Right ventricle myocardium inferior (tissue), 1 donor: ENCODE data around the gene SLC37A2. TPM values are rescaled to one million over a fixed set of nuclear protein-coding genes. Genes with fewer than 3 reads are reported as not detected.

Experiments
- ATAC-seq: fragments of 200-7000 bp; cut with Tn5 transposase; one replicate; pipeline ENCODE4 v1.9.1; 2020; ENCODE audit warnings: mild to moderate bottlenecking, moderate library complexity
- DNase-seq: peaks from one replicate; pipeline ENCODE4 v3.0.0; 2021; ENCODE audit errors: missing footprints
- intact Hi-C: fragments of 100-400 bp; cut with DNase I; formaldehyde crosslinking; loops from one replicate; pipeline ENCODE4 v1.11.0; 2022
- total RNA-seq: library from RNA; stranded (reverse); fragmentation: NEBNext Ultra II Directional; extraction: Animal tissue kit (Norgen Biotek cat#: 25700); gene quantifications from one replicate; pipeline ENCODE4 v1.2.1, GENCODE V29; 2021
- donor health status: DM: no; HTN: yes; CAD: no; lungs with severe emphysema.

SLC37A2 gene
- total RNA-seq, 1 donor from 2014 or later = 4.2 TPM

DNA sequence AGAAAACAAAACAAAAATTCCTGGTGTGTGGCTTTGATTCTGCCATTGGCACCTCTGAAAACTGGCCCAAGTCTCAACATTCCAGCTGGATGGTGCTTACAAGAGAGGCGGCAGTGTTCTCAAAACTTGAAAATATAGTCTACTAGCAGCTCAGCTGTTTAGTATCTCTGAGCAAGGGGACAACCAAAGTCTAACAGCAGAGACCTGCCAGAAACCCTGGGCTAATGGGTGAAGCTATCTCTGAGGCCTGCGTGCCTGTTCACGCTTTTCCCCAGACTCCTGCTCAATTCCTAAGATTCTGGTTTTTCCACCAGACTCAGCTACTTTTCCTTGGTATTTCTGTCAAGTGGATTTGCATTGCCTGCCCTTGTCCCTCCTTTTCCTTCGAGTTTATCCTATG, 30.4 kb downstream of the SLC37A2 start:
- intact Hi-C loops = loop anchor here (5.0 to 10.0 kb wide), 2 partner anchors 254 to 341 kb away; no protein-coding TSS in a partner anchor
- ATAC-seq (no peak), DNase-seq (no peak)

DNA sequence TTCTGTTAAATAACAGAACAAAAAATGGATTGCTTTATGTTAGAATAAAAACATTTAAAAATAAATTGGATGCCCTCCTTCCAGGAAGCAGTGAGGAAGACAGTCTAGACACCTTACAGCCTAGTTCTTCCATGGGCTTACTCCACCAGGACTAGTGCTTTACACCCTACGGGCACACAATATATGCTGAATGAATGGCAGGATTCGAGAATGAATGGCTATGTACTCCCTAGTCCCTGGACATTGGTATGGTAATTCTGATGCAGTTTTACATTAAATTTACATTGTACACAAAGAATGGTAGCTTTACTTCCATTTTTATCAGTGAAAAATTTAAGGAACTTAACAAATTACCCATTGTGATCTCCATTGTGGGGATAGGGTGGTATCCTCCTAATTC, 31.6 kb downstream of the SLC37A2 start:
- ATAC-seq (no peak), DNase-seq (no peak)
- intact Hi-C loops = loop anchor here (5.0 to 10.0 kb wide), 2 partner anchors 253 to 340 kb away; no protein-coding TSS in a partner anchor

- ATAC-seq = no peak
- intact Hi-C loops = no loop called here
- no peak for DNase-seq
These were observed 37.0 kb downstream of the SLC37A2 start for GRCh38 chr11:125100136-125100535.

- intact Hi-C loops = no loop called here
- no peak for ATAC-seq
- no peak for DNase-seq
These were observed 38.5 kb downstream of the SLC37A2 start for GRCh38 chr11:125101596-125101995.

GRCh38 chr11:125102025-125102424, 38.9 kb downstream of the SLC37A2 start:
- ATAC-seq = no peak
- no peak for DNase-seq
- intact Hi-C loops = no loop called here

GRCh38 chr11:125102510-125102909, 39.4 kb downstream of the SLC37A2 start:
- ATAC-seq (no peak), DNase-seq (no peak)
- intact Hi-C loops = no loop called here

GRCh38 chr11:125105926-125106325, 42.8 kb downstream of the SLC37A2 start:
- DNase-seq (no peak), ATAC-seq (no peak)
- intact Hi-C loops = no loop called here

GRCh38 chr11:125108469-125108868, 45.4 kb downstream of the SLC37A2 start:
- ATAC-seq (no peak), DNase-seq (no peak)
- intact Hi-C loops = no loop called here

DNA sequence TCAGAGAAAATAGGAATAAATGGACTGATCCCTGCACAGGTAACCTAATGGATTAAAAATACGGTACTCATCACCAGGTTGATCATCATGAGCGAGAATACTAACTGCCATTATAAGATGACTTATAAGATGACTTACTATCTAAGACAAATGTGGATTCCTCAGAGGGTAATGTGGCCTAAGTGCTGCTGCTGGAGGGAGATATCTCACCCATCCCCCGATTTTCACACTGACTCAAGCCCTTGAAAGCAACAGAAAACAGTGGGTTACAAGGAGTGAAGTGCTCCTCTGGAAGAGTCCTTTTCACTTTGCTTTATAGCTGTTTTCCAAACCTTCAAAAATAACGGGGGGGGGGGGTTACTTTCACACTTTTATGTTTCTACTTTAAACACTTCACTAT, 47.4 kb downstream of the SLC37A2 start:
- DNase-seq (no peak), ATAC-seq (no peak)
- intact Hi-C loops = loop anchor here (5.0 kb wide), 2 partner anchors 158 to 317 kb away; partner anchors contain the start of gene CCDC15

- intact Hi-C loops = loop anchor here (5.0 kb wide), 2 partner anchors 159 to 316 kb away; partner anchors contain the start of gene CCDC15
- DNase-seq = no peak
- no peak for ATAC-seq
These were observed 47.9 kb downstream of the SLC37A2 start for GRCh38 chr11:125111001-125111342.

DNA sequence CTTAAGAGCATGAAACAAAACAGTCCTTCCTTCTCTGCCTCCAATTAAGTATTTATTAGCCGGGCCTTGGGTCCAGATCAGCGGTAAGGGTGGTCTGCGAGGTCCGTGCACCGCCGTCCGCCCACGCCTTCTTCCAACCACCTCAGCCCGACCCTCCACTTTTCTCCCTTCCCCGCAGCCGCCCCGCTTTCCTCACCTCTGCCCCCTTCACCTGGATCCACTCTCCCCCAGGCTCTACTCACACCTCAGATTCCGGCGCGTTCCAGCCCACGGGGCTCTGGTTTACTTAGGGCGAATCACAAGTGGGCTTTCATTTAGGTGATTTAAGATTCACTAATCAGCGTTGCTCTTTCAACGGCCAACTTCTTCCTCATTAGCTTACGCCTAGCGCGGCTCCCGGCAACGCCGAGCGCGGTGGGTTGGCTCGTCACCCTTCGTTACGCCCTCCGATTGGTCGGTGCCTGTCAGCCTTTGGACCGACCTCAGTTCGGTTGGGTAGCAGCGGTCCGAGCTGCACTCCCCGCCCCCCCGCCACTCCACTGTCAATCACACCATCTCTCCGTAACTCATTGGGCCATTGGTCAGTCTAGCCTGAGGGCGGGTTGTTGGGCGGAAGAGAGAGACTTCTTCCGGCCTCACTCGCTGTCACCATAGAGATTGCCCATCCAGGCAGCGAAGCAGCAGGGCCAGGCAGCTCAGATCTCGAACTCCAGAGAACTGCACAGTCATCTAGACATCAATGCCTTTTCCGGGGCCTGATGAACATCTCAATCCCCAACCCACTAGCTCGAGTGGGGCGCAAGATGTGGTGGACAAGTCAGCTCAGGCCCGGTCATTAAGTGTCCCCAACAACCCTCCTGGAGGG, 48.5 kb downstream of the SLC37A2 start, which contains the start of gene TMEM218:
Gene TMEM218 (minus strand): TSS at position 284 of the 865 bp plus-strand sequence. CDS start 9,385 bp downstream, outside the sequence.
- peak; percentile 99 for DNase-seq
- intact Hi-C loops = loop anchor here (5.0 kb wide), 2 partner anchors 159 to 316 kb away; partner anchors contain the start of gene CCDC15
- peak; percentile 100 for ATAC-seq

DNA sequence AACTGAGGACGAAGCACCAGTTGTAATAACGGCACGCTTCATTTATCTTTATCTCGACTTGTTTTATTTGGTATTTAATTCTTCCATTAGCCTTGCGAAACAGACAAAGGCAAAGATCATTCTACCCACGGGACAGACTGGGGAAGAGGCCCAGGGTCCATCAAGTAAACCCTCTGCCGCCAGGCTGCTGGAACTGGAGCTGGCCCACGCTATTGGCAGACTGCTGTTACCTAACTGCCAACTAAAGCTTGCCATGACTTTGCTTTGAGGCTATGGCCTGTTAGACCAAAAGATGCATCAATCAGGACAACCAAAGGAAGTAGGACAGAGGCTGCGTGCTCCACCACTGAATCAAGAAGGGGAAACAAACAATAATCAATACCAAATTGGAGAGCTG, 49.1 kb downstream of the SLC37A2 start:
- DNase-seq (no peak), ATAC-seq (no peak)
- intact Hi-C loops = loop anchor here (5.0 kb wide), 2 partner anchors 160 to 315 kb away; partner anchors contain the start of gene CCDC15

- intact Hi-C loops = loop anchor here (5.0 kb wide), 2 partner anchors 162 to 313 kb away; partner anchors contain the start of gene CCDC15
- DNase-seq = no peak
- no peak for ATAC-seq
These were observed 51.4 kb downstream of the SLC37A2 start for GRCh38 chr11:125114518-125114917.

DNA sequence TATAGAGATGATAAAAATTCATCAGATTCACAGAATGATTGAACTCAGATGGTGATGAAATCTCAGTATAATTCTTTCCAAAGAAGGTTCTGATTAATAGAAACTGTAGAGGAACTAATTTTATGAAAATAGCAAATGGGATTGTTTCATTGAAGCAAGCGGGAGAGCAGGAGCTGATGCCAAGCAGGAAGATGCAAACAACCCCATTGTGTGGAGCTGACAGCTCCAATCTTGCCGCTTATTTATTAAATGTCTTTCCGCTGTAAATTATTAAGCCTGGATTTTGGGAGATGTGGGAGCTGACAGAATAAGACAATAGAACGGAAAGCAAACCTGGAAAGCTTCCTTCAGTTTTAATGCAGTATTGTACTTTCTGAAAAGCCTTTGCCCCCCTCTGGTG, 54.3 kb downstream of the SLC37A2 start:
- intact Hi-C loops = no loop called here
- no peak for DNase-seq

GRCh38 chr11:125123194-125123946, 60.3 kb downstream of the SLC37A2 start:
- intact Hi-C loops = no loop called here
- ATAC-seq (no peak), DNase-seq (no peak)

More for the DNA sequence above, 54.3 kb downstream of the SLC37A2 start:
- ATAC-seq = no peak

- intact Hi-C loops = no loop called here
- peak; percentile 73 for ATAC-seq
- no peak for DNase-seq
These were observed 61.0 kb downstream of the SLC37A2 start for GRCh38 chr11:125123947-125124617.

GRCh38 chr11:125124618-125124992, 61.5 kb downstream of the SLC37A2 start:
- DNase-seq (no peak), ATAC-seq (no peak)
- intact Hi-C loops = no loop called here

DNA sequence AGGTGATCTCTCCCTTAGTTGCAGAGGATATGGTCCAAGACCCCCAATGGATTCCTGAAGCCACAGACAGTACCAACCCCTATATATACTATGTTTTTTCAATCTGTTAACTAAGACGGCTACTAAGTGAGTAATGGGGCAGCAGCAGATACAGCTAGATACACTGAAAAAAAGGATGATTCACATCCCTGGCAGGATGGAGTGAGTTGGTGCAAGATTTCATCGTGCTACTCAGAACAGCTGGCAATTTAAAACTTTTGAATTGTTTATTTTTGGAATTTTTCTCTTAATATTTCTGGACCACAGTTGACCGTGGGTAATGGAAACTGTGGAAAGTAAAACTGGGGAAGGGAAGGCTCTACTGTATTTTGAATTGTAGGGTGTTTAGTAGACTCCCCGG, 65.3 kb downstream of the SLC37A2 start:
- no peak for DNase-seq
- intact Hi-C loops = no loop called here
- no peak for ATAC-seq
